Small intestine (tissue), 7 donors: ENCODE measurements around the gene PRKAB2. TPM values are rescaled to one million over a fixed set of nuclear protein-coding genes. Genes with fewer than 3 reads are reported as not detected.
"Not testable (repeated sequence)": the region's sequence is repeated elsewhere in the genome, so short reads cannot be mapped to it uniquely, and the experiment has no call there.

ENCODE experiments used
- DNase-seq, 2 donors: peaks; one replicate each; pipeline versions ENCODE4 v3.0.0 to v3.0.0-alpha.2; 2013
- FAIRE-seq: peaks from 2 replicates; lab custom pipeline; 2012; peaks lifted over from hg19 to GRCh38; lab: Jason Lieb, UNC
- H3K27ac ChIP-seq, 3 donors: one replicate each; pipeline ENCODE4 v1.5.1; 2013; ENCODE audit warnings: low read length in 2 of 3, mild to moderate bottlenecking in 2 of 3, control low read depth in 1 of 3, inconsistent platforms in 1 of 3, low read depth in 1 of 3, moderate library complexity in 1 of 3
- H3K27me3 ChIP-seq, 3 donors: one replicate each; pipeline ENCODE4 v1.6.1; 2013; ENCODE audit warnings: low read length in 3 of 3, inconsistent platforms in 1 of 3; ENCODE audit not compliant: control insufficient read depth in 3 of 3, insufficient read depth in 3 of 3
- H3K36me3 ChIP-seq, 3 donors: one replicate each; pipeline ENCODE4 v1.6.1; 2013; ENCODE audit warnings: low read length in 3 of 3, inconsistent platforms in 1 of 3, low read depth in 1 of 3, mild to moderate bottlenecking in 1 of 3, moderate library complexity in 1 of 3; ENCODE audit not compliant: control insufficient read depth in 3 of 3, insufficient read depth in 2 of 3
- H3K4me1 ChIP-seq, 3 donors: one replicate each; pipeline ENCODE4 v1.6.1; 2013; ENCODE audit warnings: low read length in 2 of 3, inconsistent platforms in 1 of 3, low read depth in 1 of 3, mild to moderate bottlenecking in 1 of 3, moderate library complexity in 1 of 3; ENCODE audit not compliant: control insufficient read depth in 3 of 3, insufficient read depth in 2 of 3
- H3K4me3 ChIP-seq, 3 donors: one replicate each; pipeline ENCODE4 v1.5.1; 2013; ENCODE audit warnings: low read length in 3 of 3, control low read depth in 1 of 3, inconsistent platforms in 1 of 3, low read depth in 1 of 3, mild to moderate bottlenecking in 1 of 3, moderate library complexity in 1 of 3
- H3K9me3 ChIP-seq, 2 donors: one replicate each; pipeline ENCODE4 v1.6.1; 2013; ENCODE audit warnings: low read depth in 1 of 2, low read length in 1 of 2; ENCODE audit not compliant: control insufficient read depth in 2 of 2, insufficient read depth in 1 of 2
- WGBS, 3 donors: extraction: QIAGEN DNeasy Blood & Tissue Kit; methylation state at CpG; one replicate each; pipeline ENCODE4 v1.1.7; 2013; 5-methylcytosine and 5-hydroxymethylcytosine counted together
- polyA plus RNA-seq, 4 donors: library from polyadenylated mRNA; stranded (reverse) in 3 of 4; unstranded in 1 of 4; fragments of 200-250 nt in 3 of 4; fragments of 120-200 nt in 1 of 4; gene quantifications; one replicate each; pipeline versions ENCODE4 v1.2.1 to v1.2.3, GENCODE V29; 2013
- donor health status: healthy with polysubstance abuse.
- donor health status: control.
- donor health status: control.
- donor health status: Bipolar disorder and iron deficiency.
- donor health status: healthy.

Gene PRKAB2
- polyA plus RNA-seq, 4 donors = 8.1 to 44.1 (median 24.9) TPM

DNA sequence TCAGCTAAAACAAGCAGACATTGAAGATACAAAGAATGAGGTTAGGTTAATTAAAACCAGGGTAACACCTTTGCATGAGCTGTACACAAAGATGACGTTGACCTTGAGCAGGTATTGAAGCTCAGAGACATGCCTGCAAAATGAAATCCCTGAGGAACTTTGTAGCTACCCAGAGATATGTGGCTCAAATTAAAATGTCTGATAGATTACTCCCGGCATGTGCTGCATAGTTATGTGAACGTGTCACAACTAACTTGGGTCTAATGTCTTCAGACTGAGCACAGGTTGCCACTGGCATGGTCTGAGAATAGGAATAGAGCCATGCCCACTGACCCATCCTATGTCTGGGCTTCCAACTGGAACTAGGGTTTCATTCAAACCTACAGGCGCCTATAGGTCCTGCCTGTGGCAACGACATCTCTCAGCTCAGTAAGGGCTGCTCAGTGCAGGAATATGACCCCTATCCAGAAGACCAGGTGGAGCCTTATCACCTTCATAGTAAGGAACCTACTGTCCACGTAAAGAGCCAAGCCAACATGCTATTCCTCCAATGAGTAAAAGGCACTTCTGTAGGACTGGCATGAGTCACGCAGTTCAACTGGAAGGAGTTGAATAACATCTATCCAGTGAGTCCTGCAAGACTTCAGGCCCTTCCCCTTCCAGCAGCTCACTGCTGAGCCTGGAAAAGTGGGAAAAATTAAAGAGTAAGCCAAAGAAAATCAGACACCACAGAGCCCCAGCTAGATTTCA, 60.7 kb downstream of the PRKAB2 start:
- no peak for DNase-seq
- no peak overlapping the region for H3K27ac ChIP-seq
- no peaks in the 10 kb centered on the region for H3K4me1 ChIP-seq
- no peak for FAIRE-seq
- H3K36me3 ChIP-seq = no peaks in the 10 kb centered on the region
- peaks cover 0 to 12% (median 2%) of the 10 kb centered on the region in 3 donors for H3K27me3 ChIP-seq
- H3K4me3 ChIP-seq = no peak overlapping the region
- H3K9me3 ChIP-seq = no peaks in the 10 kb centered on the region
- 83 to 87% (median 86%) methylated on average over 7 of the region's 7 CpGs for WGBS, 3 donors

DNA sequence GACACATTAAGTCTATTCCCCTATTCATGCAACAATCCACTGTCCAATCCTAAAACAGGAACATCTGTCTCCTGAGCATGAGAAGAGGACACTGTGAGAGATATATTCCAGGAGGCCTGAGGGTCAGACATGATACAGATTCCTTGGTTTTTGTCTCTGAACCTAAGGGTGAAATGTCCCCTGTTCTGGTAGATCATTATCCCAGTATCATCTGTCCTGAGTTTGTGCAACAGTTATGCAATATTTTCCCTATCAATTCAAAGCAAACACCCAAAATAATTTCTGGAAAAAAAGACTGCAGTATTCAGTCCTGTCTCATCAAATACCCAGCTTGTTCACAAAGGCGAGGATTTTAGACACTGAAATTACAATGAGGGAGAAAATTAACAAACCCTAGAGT, 61.4 kb downstream of the PRKAB2 start:
- Histone ChIP-seq H3K9me3 (peaks cover 0 to under 1% of the 10 kb centered on the region in 2 donors), H3K4me1 (no peaks in the 10 kb centered on the region), H3K4me3 (no peak overlapping the region), H3K36me3 (no peaks in the 10 kb centered on the region), H3K27me3 (peaks cover 0 to 12% (median 2%) of the 10 kb centered on the region in 3 donors), H3K27ac (no peak overlapping the region)
- 84 to 93% (median 85%) methylated on average over 1 of the region's 1 CpG for WGBS, 3 donors
- FAIRE-seq (no peak), DNase-seq (no peak)

- no peak overlapping the region for H3K4me3 ChIP-seq
- no peaks in the 10 kb centered on the region for H3K36me3 ChIP-seq
- no peak for DNase-seq
- WGBS, 3 donors = 89 to 94% (median 94%) methylated on average over 1 of the region's 1 CpG
- H3K27ac ChIP-seq = no peak overlapping the region
- no peaks in the 10 kb centered on the region for H3K4me1 ChIP-seq
- peaks cover 0 to 2% of the 10 kb centered on the region in 2 donors for H3K9me3 ChIP-seq
- FAIRE-seq = no peak
- peaks cover 0 to 12% (median 2%) of the 10 kb centered on the region in 3 donors for H3K27me3 ChIP-seq
Measured at GRCh38 chr1:147110434-147110833, 61.8 kb downstream of the PRKAB2 start.

DNA sequence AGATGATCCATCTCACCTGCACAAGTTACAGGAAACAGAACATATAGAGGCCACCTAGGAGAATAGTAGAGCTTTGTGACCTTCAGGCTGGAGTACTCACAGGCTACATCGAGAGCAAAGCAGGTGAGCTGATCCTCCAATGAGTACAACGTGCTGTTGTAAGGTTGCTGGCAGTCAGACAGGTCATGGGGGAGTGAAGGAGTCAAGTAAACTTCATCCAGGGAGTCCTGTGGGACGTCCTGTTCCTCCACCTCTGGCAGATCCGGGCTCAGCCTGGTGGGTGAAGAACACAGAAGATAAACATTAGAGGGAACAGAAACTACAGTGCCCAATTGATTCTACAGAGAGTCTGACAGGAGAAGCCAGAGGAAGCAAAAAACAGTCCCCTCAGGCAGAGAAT, 62.5 kb downstream of the PRKAB2 start:
- H3K36me3 ChIP-seq = no peaks in the 10 kb centered on the region
- no peak overlapping the region for H3K4me3 ChIP-seq
- peaks cover 0 to 12% (median 2%) of the 10 kb centered on the region in 3 donors for H3K27me3 ChIP-seq
- 45 to 56% (median 50%) methylated on average over 4 of the region's 4 CpGs for WGBS, 3 donors
- H3K9me3 ChIP-seq = peaks cover 0 to 2% of the 10 kb centered on the region in 2 donors
- no peak for DNase-seq
- no peaks in the 10 kb centered on the region for H3K4me1 ChIP-seq
- FAIRE-seq = no peak
- no peak overlapping the region for H3K27ac ChIP-seq

DNA sequence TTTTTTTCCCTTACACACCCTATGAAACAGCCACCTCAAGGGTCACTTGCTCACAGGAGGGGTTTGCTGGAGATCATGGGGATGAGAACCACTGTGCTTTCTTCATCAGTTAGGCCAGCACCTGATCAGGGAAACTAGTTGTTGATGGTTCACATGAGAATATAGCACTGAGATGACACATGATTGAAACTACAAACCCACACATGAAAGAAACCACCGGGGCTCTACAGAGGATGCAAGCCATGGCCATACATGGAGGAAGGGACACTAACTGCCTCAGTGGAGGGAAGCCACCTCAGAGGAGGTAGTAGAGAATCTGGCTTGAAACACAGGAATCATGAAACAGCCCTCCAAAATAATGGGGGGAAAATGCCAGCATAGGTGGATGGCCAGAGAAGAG, 63.2 kb downstream of the PRKAB2 start:
- DNase-seq (no peak), FAIRE-seq (no peak)
- Histone ChIP-seq H3K36me3 (no peaks in the 10 kb centered on the region), H3K4me3 (no peak overlapping the region), H3K4me1 (no peaks in the 10 kb centered on the region), H3K9me3 (peaks cover 0 to 2% of the 10 kb centered on the region in 2 donors), H3K27ac (no peak overlapping the region), H3K27me3 (peaks cover 0 to 12% (median 2%) of the 10 kb centered on the region in 3 donors)
- 78 to 83% (median 82%) methylated on average over 1 of the region's 1 CpG for WGBS, 3 donors

- H3K36me3 ChIP-seq, H3K4me3 ChIP-seq, FAIRE-seq, H3K4me1 ChIP-seq, H3K27ac ChIP-seq, DNase-seq, H3K9me3 ChIP-seq: not testable (repeated sequence)
- WGBS, 3 donors = 60 to 79% (median 78%) methylated on average over 9 of the region's 9 CpGs
- peaks cover 0 to 12% (median 2%) of the 10 kb centered on the region in 3 donors for H3K27me3 ChIP-seq
Measured at GRCh38 chr1:147106407-147106881, 65.8 kb downstream of the PRKAB2 start.

DNA sequence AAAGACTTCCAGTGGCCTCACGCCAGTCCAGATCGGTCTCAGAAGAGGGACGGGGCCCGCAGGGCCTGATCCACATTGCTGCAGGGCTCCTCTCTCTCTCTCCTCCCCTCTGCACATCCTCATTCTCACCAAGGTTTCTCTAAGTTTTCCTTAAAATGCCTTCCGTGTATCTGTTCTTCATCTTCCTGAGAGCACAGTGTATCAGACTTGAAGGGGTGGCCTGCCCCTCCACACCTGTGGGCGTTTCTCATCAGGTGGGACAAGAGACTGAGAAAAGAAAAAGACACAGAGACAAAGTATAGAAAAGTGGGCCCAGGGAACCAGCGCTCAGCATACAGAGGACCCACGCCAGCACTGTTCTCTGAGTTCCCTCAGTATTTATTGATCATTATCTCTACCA, 66.4 kb downstream of the PRKAB2 start:
- H3K27me3 ChIP-seq = peaks cover 0 to 14% (median 2%) of the 10 kb centered on the region in 3 donors
- no peak for DNase-seq
- H3K4me1 ChIP-seq = no peaks in the 10 kb centered on the region
- H3K4me3 ChIP-seq = no peak overlapping the region
- no peak for FAIRE-seq
- H3K27ac ChIP-seq = no peak overlapping the region
- 76 to 85% (median 83%) methylated on average over 8 of the region's 8 CpGs for WGBS, 3 donors
- H3K36me3 ChIP-seq = no peaks in the 10 kb centered on the region
- peaks cover 0 to 2% of the 10 kb centered on the region in 2 donors for H3K9me3 ChIP-seq
